ENCODE data around the gene AURKA.
A peak's percentile ranks its signal among the peaks of the same experiment; 100 is the strongest.
"Not testable (repeated sequence)": the region's sequence is repeated elsewhere in the genome, so short reads cannot be mapped to it uniquely, and the experiment has no call there.

The AURKA gene

GRCh38 chr20:56422076-56422823 is 30.2 kb upstream of the AURKA start:
- DNase-seq (ENCODE audit: low read depth in 2 of 3, low spot score in 1 of 3) = no peak

- DNase-seq (ENCODE audit: low read depth in 2 of 3, low spot score in 1 of 3) = no peak
Observed at GRCh38 chr20:56420940-56421688, 29.1 kb upstream of the AURKA start.

- DNase-seq (ENCODE audit: low read depth in 2 of 3, low spot score in 1 of 3) = no peak
Observed at GRCh38 chr20:56420028-56420427, 28.0 kb upstream of the AURKA start.

GRCh38 chr20:56418385-56418861 is 26.4 kb upstream of the AURKA start:
- DNase-seq (ENCODE audit: low read depth in 2 of 3, low spot score in 1 of 3) = no peak

- no peak for DNase-seq (ENCODE audit: low read depth in 2 of 3, low spot score in 1 of 3)
Observed at GRCh38 chr20:56417911-56418310, 25.9 kb upstream of the AURKA start.

- DNase-seq (ENCODE audit: low read depth in 2 of 3, low spot score in 1 of 3) = no peak
Observed at GRCh38 chr20:56417402-56417801, 25.4 kb upstream of the AURKA start.

- peak; percentile 47 to 66 (median 66) for DNase-seq (ENCODE audit: low read depth in 2 of 3, low spot score in 1 of 3)
Observed at GRCh38 chr20:56414842-56415765, 23.1 kb upstream of the AURKA start.

- DNase-seq (ENCODE audit: low read depth in 2 of 3, low spot score in 1 of 3) = no peak
Observed at GRCh38 chr20:56412949-56413348, 20.9 kb upstream of the AURKA start.

GRCh38 chr20:56412473-56412790 is 20.4 kb upstream of the AURKA start:
- DNase-seq (ENCODE audit: low read depth in 2 of 3, low spot score in 1 of 3) = no peak

- no peak for DNase-seq (ENCODE audit: low read depth in 2 of 3, low spot score in 1 of 3)
Observed at GRCh38 chr20:56411759-56412472, 19.9 kb upstream of the AURKA start, which contains the start of gene CASS4. TSS of gene CASS4 (plus strand) at chr20:56412260. CDS start at chr20:56412459, 199 bp downstream.

- DNase-seq (ENCODE audit: low read depth in 2 of 3, low spot score in 1 of 3) = not testable (repeated sequence)
Observed at GRCh38 chr20:56411287-56411686, 19.3 kb upstream of the AURKA start.

GRCh38 chr20:56409956-56410355 is 17.9 kb upstream of the AURKA start:
- DNase-seq (ENCODE audit: low read depth in 2 of 3, low spot score in 1 of 3) = no peak

GRCh38 chr20:56409521-56409920 is 17.5 kb upstream of the AURKA start:
- DNase-seq (ENCODE audit: low read depth in 2 of 3, low spot score in 1 of 3) = no peak

GRCh38 chr20:56406910-56407309 is 14.9 kb upstream of the AURKA start:
- DNase-seq (ENCODE audit: low read depth in 2 of 3, low spot score in 1 of 3) = no peak

GRCh38 chr20:56405356-56405755 is 13.3 kb upstream of the AURKA start:
- not testable (repeated sequence) for DNase-seq (ENCODE audit: low read depth in 2 of 3, low spot score in 1 of 3)

GRCh38 chr20:56403465-56403864 is 11.4 kb upstream of the AURKA start:
- no peak for DNase-seq (ENCODE audit: low read depth in 2 of 3, low spot score in 1 of 3)

GRCh38 chr20:56400001-56400640 is 8.1 kb upstream of the AURKA start:
- DNase-seq (ENCODE audit: low read depth in 2 of 3, low spot score in 1 of 3) = peak in 2 of 3 donors; percentile 49 to 72

GRCh38 chr20:56395166-56395565 is 3.2 kb upstream of the AURKA start:
- DNase-seq (ENCODE audit: low read depth in 2 of 3, low spot score in 1 of 3) = no peak

GRCh38 chr20:56393653-56394052 is 1.6 kb upstream of the AURKA start:
- no peak for DNase-seq (ENCODE audit: low read depth in 2 of 3, low spot score in 1 of 3)

- peak in 1 of 3 donors; percentile 13 for DNase-seq (ENCODE audit: low read depth in 2 of 3, low spot score in 1 of 3)
Observed at GRCh38 chr20:56392881-56393482, 967 bp upstream of the AURKA start.

Data from stimulated activated CD4-positive, alpha-beta T cell treated with anti-CD3 and anti-CD28 coated beads, Interleukin-12 subunit alpha, Interleukin-12 subunit beta, amount 100 ng/mL, for 48 hours (primary cell).